H9 (cell line): ENCODE data around the gene TAF9. TPM values are rescaled to one million over a fixed set of nuclear protein-coding genes. Genes with fewer than 3 reads are reported as not detected.
A peak's percentile ranks its signal among the peaks of the same experiment; 100 is the strongest.
"Not testable (repeated sequence)": the region's sequence is repeated elsewhere in the genome, so short reads cannot be mapped to it uniquely, and the experiment has no call there.

Experiments
- DNase-seq: peaks from one replicate; pipeline ENCODE4 v3.0.0-alpha.2; 2017
- H2AFZ ChIP-seq: one replicate; pipeline ENCODE4 v1.6.1; 2013; ENCODE audit warnings: mild to moderate bottlenecking, low read length, control low read depth, moderate library complexity
- H2AK5ac ChIP-seq: 2 replicates; pipeline ENCODE4 v1.6.1; 2013; ENCODE audit warnings: low read length, control low read depth, mixed read lengths; ENCODE audit not compliant: insufficient read length
- H2BK120ac ChIP-seq: one replicate; pipeline ENCODE4 v1.6.1; 2013; ENCODE audit warnings: low read depth, mild to moderate bottlenecking, low read length, control low read depth, inconsistent platforms; ENCODE audit not compliant: poor library complexity, severe bottlenecking
- H2BK12ac ChIP-seq: 2 replicates; pipeline ENCODE4 v1.6.1; 2013; ENCODE audit warnings: low read length, control low read depth, mixed read lengths, low read depth; ENCODE audit not compliant: insufficient read length
- H2BK15ac ChIP-seq: 2 replicates; pipeline ENCODE4 v1.6.1; 2013; ENCODE audit warnings: low read depth, low read length, control low read depth
- H2BK20ac ChIP-seq: one replicate; pipeline ENCODE4 v1.6.1; 2013; ENCODE audit warnings: low read depth, mild to moderate bottlenecking, low read length, control low read depth, inconsistent platforms; ENCODE audit not compliant: poor library complexity, severe bottlenecking
- H2BK5ac ChIP-seq: 2 replicates; pipeline ENCODE4 v1.6.1; 2013; ENCODE audit warnings: low read length, control low read depth, mixed read lengths; ENCODE audit not compliant: insufficient read length
- H3K14ac ChIP-seq: 2 replicates; pipeline ENCODE4 v1.6.1; 2013; ENCODE audit warnings: low read length, control low read depth; ENCODE audit not compliant: insufficient read depth
- H3K18ac ChIP-seq: 2 replicates; pipeline ENCODE4 v1.6.1; 2013; ENCODE audit warnings: low read depth, mild to moderate bottlenecking, mixed read lengths, low read length, control low read depth; ENCODE audit not compliant: insufficient read length
- H3K23ac ChIP-seq: 2 replicates; pipeline ENCODE4 v1.6.1; 2013; ENCODE audit warnings: low read length, control low read depth, mixed read lengths, low read depth; ENCODE audit not compliant: insufficient read length
- H3K23me2 ChIP-seq: 2 replicates; pipeline ENCODE4 v1.6.1; 2013; ENCODE audit warnings: low read depth, mild to moderate bottlenecking, mixed read lengths, low read length, control low read depth; ENCODE audit not compliant: insufficient read length, poor library complexity, severe bottlenecking
- H3K27ac ChIP-seq: 2 replicates; pipeline ENCODE4 v1.5.1; 2013; ENCODE audit warnings: low read length, control low read depth, mixed read lengths, low read depth; ENCODE audit not compliant: insufficient read length
- H3K27me3 ChIP-seq: 2 replicates; pipeline ENCODE4 v1.6.1; 2013; ENCODE audit warnings: low read length, control low read depth, inconsistent platforms; ENCODE audit not compliant: insufficient read depth
- H3K4ac ChIP-seq: 2 replicates; pipeline ENCODE4 v1.6.1; 2013; ENCODE audit warnings: low read depth, mild to moderate bottlenecking, control low read depth, inconsistent platforms, low read length, moderate library complexity
- H3K4me1 ChIP-seq: 2 replicates; pipeline ENCODE4 v1.6.1; 2013; ENCODE audit warnings: low read length, control low read depth, inconsistent platforms; ENCODE audit not compliant: insufficient read depth
- H3K4me2 ChIP-seq: 2 replicates; pipeline ENCODE4 v1.6.1; 2013; ENCODE audit warnings: low read length, control low read depth, mixed read lengths; ENCODE audit not compliant: insufficient read length, insufficient read depth
- H3K56ac ChIP-seq: 2 replicates; pipeline ENCODE4 v1.6.1; 2013; ENCODE audit warnings: low read depth, mild to moderate bottlenecking, mixed read lengths, low read length, control low read depth; ENCODE audit not compliant: insufficient read length
- H3K79me1 ChIP-seq: 2 replicates; pipeline ENCODE4 v1.6.1; 2013; ENCODE audit warnings: low read depth, mild to moderate bottlenecking, moderate library complexity, low read length, control low read depth, inconsistent platforms; ENCODE audit not compliant: insufficient read depth, poor library complexity, severe bottlenecking
- H3K79me2 ChIP-seq: 2 replicates; pipeline ENCODE4 v1.6.1; 2013; ENCODE audit warnings: low read length, control low read depth, inconsistent platforms; ENCODE audit not compliant: insufficient read depth
- H3K9ac ChIP-seq: 2 replicates; pipeline ENCODE4 v1.6.1; 2013; ENCODE audit warnings: low read length, control low read depth, mixed read lengths; ENCODE audit not compliant: insufficient read length; ENCODE audit errors: extremely low read depth
- H3K9me3 ChIP-seq: one replicate; pipeline ENCODE4 v1.6.1; 2013; ENCODE audit warnings: low read depth, low read length, inconsistent platforms; ENCODE audit not compliant: control insufficient read depth
- H3T11ph ChIP-seq: one replicate; pipeline ENCODE4 v1.6.1; 2013; ENCODE audit warnings: mild to moderate bottlenecking, low read length, control low read depth, inconsistent platforms
- H4K20me1 ChIP-seq: one replicate; pipeline ENCODE4 v1.6.1; 2013; ENCODE audit not compliant: control insufficient read depth, insufficient read length, insufficient read depth
- H4K5ac ChIP-seq: 2 replicates; pipeline ENCODE4 v1.6.1; 2013; ENCODE audit warnings: low read depth, mild to moderate bottlenecking, mixed read lengths, low read length, control low read depth; ENCODE audit not compliant: insufficient read length
- H4K8ac ChIP-seq: replicated peaks from 2 replicates; pipeline ENCODE4 v1.6.1; 2013; ENCODE audit warnings: low read length, control low read depth, mixed read lengths, low read depth; ENCODE audit not compliant: insufficient read length
- H4K91ac ChIP-seq: 2 replicates; pipeline ENCODE4 v1.6.1; 2013; ENCODE audit warnings: low read depth, mild to moderate bottlenecking, moderate library complexity, mixed read lengths, low read length, control low read depth; ENCODE audit not compliant: insufficient read length
- H3K27ac Mint-ChIP-seq, 3 experiments: 2 replicates in 2 of 3; 3 replicates in 1 of 3; pipeline ENCODE4 v1.8.0; 2020 to 2021; ENCODE audit warnings: mixed read lengths in 3 of 3, mild to moderate bottlenecking in 1 of 3, moderate library complexity in 1 of 3
- H3K27me3 Mint-ChIP-seq: 2 replicates; pipeline ENCODE4 v1.8.0; 2021; ENCODE audit warnings: low read depth, mild to moderate bottlenecking, moderate library complexity, mixed read lengths
- H3K36me3 Mint-ChIP-seq, 3 experiments: 2 replicates in 2 of 3; 3 replicates in 1 of 3; pipeline ENCODE4 v1.8.0; 2020 to 2021; ENCODE audit warnings: low read depth in 3 of 3, mixed read lengths in 3 of 3; ENCODE audit not compliant: insufficient read depth in 1 of 3
- H3K4me1 Mint-ChIP-seq, 2 experiments: 2 replicates each; pipeline ENCODE4 v1.8.0; 2020; ENCODE audit warnings: mixed read lengths in 2 of 2
- H3K4me3 Mint-ChIP-seq, 2 experiments: 2 replicates in 1 of 2; 3 replicates in 1 of 2; pipeline ENCODE4 v1.8.0; 2020 to 2021; ENCODE audit warnings: mild to moderate bottlenecking in 2 of 2, mixed read lengths in 2 of 2, moderate library complexity in 1 of 2
- H3K9me3 Mint-ChIP-seq, 2 experiments: 2 replicates in 1 of 2; 3 replicates in 1 of 2; pipeline ENCODE4 v1.8.0; 2020; ENCODE audit warnings: mild to moderate bottlenecking in 2 of 2, mixed read lengths in 2 of 2, moderate library complexity in 1 of 2
- CTCF ChIP-seq: fragments of 200-600 bp; sonication (generic); conservative IDR thresholded peaks from 3 replicates; pipeline ENCODE4 v1.8.0; 2021; ENCODE audit warnings: antibody characterized with exemption, mild to moderate bottlenecking
- WGBS: extraction: QIAGEN DNeasy Blood & Tissue Kit; methylation state at CpG from one replicate; pipeline ENCODE4 v1.1.7; 2013; ENCODE audit warnings: missing lambda C conversion rate, low lambda C conversion rate, mixed read lengths; ENCODE audit not compliant: insufficient read length; ENCODE audit errors: extremely low coverage; 5-methylcytosine and 5-hydroxymethylcytosine counted together
- total RNA-seq: library from RNA; stranded (reverse); gene quantifications from 2 replicates; pipeline ENCODE4 v1.2.1, GENCODE V29; 2021

TAF9 gene
- total RNA-seq, 1 experiment from 2014 or later, result 85.0 TPM

- Histone ChIP-seq H2AK5ac (no peak overlapping the region), H3K27ac (no peak overlapping the region), H2BK12ac (no peak overlapping the region), H2BK5ac (no peak overlapping the region), H3K14ac (no peak overlapping the region), H3K56ac (no peak overlapping the region), H4K20me1 (peaks cover 3% of the 10 kb centered on the region), H3K4ac (no peak overlapping the region), H4K8ac (no peak overlapping the region), H3T11ph (no peak overlapping the region), H2AFZ (no peak overlapping the region), H3K4me1 (no peaks in the 10 kb centered on the region), H4K5ac (no peak overlapping the region), H3K27me3 (no peaks in the 10 kb centered on the region; the same call in 1 of the 2 replicates), H3K9me3 (no peaks in the 10 kb centered on the region), H3K23me2 (peaks cover 2% of the 10 kb centered on the region), H3K18ac (no peak overlapping the region), H3K79me1 (no peaks in the 10 kb centered on the region), H2BK15ac (no peak overlapping the region), H3K9ac (no peak overlapping the region), H2BK20ac (no peak overlapping the region), H3K23ac (no peak overlapping the region), H3K79me2 (peaks cover 17% of the 10 kb centered on the region; the same call in 1 of the 2 replicates), H2BK120ac (no peak overlapping the region), H4K91ac (no peak overlapping the region), H3K4me2 (no peak overlapping the region)
- peaks cover 2 to 32% (median 29%) of the 10 kb centered on the region in 3 experiments; a peak in 6 of 7 replicates for H3K36me3 Mint-ChIP-seq
- H3K27me3 Mint-ChIP-seq, result no peaks in the 10 kb centered on the region
- no peak for TF ChIP-seq CTCF
- no peak overlapping the region; a peak in 1 of 5 replicates for H3K4me3 Mint-ChIP-seq
- no peak for DNase-seq
- no CpG with 5 or more reads among the region's 5 CpGs for WGBS
- H3K27ac Mint-ChIP-seq, result no peak overlapping the region
- peaks cover 10 to 15% of the 10 kb centered on the region in 2 experiments for H3K4me1 Mint-ChIP-seq
- H3K9me3 Mint-ChIP-seq, result no peaks in the 10 kb centered on the region
These were observed 3.1 kb upstream of the TAF9 start for GRCh38 chr5:69372394-69372793.

- not testable (repeated sequence) for H3K27ac ChIP-seq, H3K4ac ChIP-seq, H3K27me3 ChIP-seq, H4K91ac ChIP-seq, H3K4me1 ChIP-seq, H4K8ac ChIP-seq, H3K56ac ChIP-seq, H2AFZ ChIP-seq, H4K20me1 ChIP-seq, H2BK5ac ChIP-seq, H2BK20ac ChIP-seq, H3K27me3 Mint-ChIP-seq, H3K14ac ChIP-seq, H2BK120ac ChIP-seq, H2BK12ac ChIP-seq, H3K23ac ChIP-seq, H3T11ph ChIP-seq, H3K9me3 ChIP-seq, DNase-seq, H3K9me3 Mint-ChIP-seq, H2BK15ac ChIP-seq, H3K18ac ChIP-seq, H3K79me1 ChIP-seq, H2AK5ac ChIP-seq, H4K5ac ChIP-seq, H3K23me2 ChIP-seq
- Mint-ChIP-seq H3K4me3 (peak overlapping the region; percentile 95 to 97), H3K27ac (peak overlapping the region; percentile 98 to 99 (median 98)), H3K36me3 (peaks cover 11 to 30% (median 27%) of the 10 kb centered on the region in 3 experiments; a peak in 6 of 7 replicates), H3K4me1 (peaks cover 10 to 15% of the 10 kb centered on the region in 2 experiments)
- Histone ChIP-seq H3K4me2 (peak overlapping the region; percentile 89), H3K9ac (peak overlapping the region; percentile 83), H3K79me2 (peaks cover 25% of the 10 kb centered on the region; the same call in 1 of the 2 replicates)
- WGBS, result no CpG with 5 or more reads among the region's 16 CpGs
These were observed 1.0 kb upstream of the TAF9 start for GRCh38 chr5:69370335-69370734.
